A673 (cell line): Measurements from ENCODE around the gene EFTUD2. TPM values are rescaled to one million over a fixed set of nuclear protein-coding genes. Genes with fewer than 3 reads are reported as not detected.

Experiments
- BruUV-seq: library from RNA; stranded (reverse); fragments of 400-500 nt; replicated peaks from 2 replicates; lab custom pipeline; 2021; lab: Mats Ljungman, UMichigan
- CTCF ChIA-PET: fragments of 300-600 bp; sonication (Branson Sonifier 250); formaldehyde crosslinking; loops from one replicate; lab custom pipeline; 2022; ENCODE audit warnings: antibody characterized with exemption; lab: Charles Lee
- POLR2A ChIA-PET: fragments of 300-600 bp; sonication (Branson Sonifier 250); formaldehyde crosslinking; loops from one replicate; lab custom pipeline; 2022; ENCODE audit warnings: antibody characterized with exemption; ENCODE audit not compliant: low non-redundant PET; lab: Charles Lee
- DNase-seq: peaks from one replicate; pipeline ENCODE4 v3.0.0-alpha.2; 2015; ENCODE audit warnings: low spot score
- H3K27ac ChIP-seq: fragments of 200-600 bp; sonication (generic); 2 replicates; pipeline ENCODE4 v1.5.1; 2016; ENCODE audit warnings: mixed run types, low read depth, mild to moderate bottlenecking, mixed read lengths, antibody characterized with exemption, low read length; ENCODE audit not compliant: poor library complexity, severe bottlenecking
- H3K27me3 ChIP-seq: fragments of 200-600 bp; sonication (generic); replicated peaks from 2 replicates; pipeline ENCODE4 v1.6.1; 2017; ENCODE audit warnings: mixed run types, low read depth, mild to moderate bottlenecking, mixed read lengths, antibody characterized with exemption, low read length; ENCODE audit not compliant: insufficient read depth, poor library complexity
- H3K36me3 ChIP-seq: fragments of 200-600 bp; sonication (generic); 2 replicates; pipeline ENCODE4 v1.6.1; 2016; ENCODE audit warnings: mixed run types, mild to moderate bottlenecking, mixed read lengths, antibody characterized with exemption, low read length; ENCODE audit not compliant: insufficient read depth, poor library complexity, severe bottlenecking
- H3K4me1 ChIP-seq: fragments of 200-600 bp; sonication (generic); 2 replicates; pipeline ENCODE4 v1.6.1; 2017; ENCODE audit warnings: mixed run types, mild to moderate bottlenecking, mixed read lengths, antibody characterized with exemption, low read length; ENCODE audit not compliant: insufficient read depth, poor library complexity, severe bottlenecking
- H3K4me3 ChIP-seq: fragments of 200-600 bp; sonication (generic); 2 replicates; pipeline ENCODE4 v1.5.1; 2016; ENCODE audit warnings: low read depth, mixed run types, mild to moderate bottlenecking, mixed read lengths, low read length; ENCODE audit not compliant: poor library complexity, severe bottlenecking
- H3K9me3 ChIP-seq: fragments of 200-600 bp; sonication (generic); 2 replicates; pipeline ENCODE4 v1.6.1; 2016; ENCODE audit warnings: mixed run types, low read depth, mild to moderate bottlenecking, mixed read lengths, antibody characterized with exemption, low read length; ENCODE audit not compliant: poor library complexity, severe bottlenecking
- CTCF ChIP-seq: fragments of 300-800, 200-600 bp; sonication (generic); conservative IDR thresholded peaks from 2 replicates; pipeline ENCODE4 v1.5.1; 2017; ENCODE audit warnings: low read depth, mild to moderate bottlenecking, antibody characterized with exemption, low read length, moderate library complexity, mixed read lengths
- EZH2 ChIP-seq: fragments of 200-600 bp; sonication (generic); IDR thresholded peaks from 2 replicates; pipeline ENCODE4 v1.6.1; 2017; ENCODE audit warnings: borderline replicate concordance, low read depth, mild to moderate bottlenecking, mixed read lengths, antibody characterized with exemption, low read length; ENCODE audit not compliant: poor library complexity, severe bottlenecking
- intact Hi-C: fragments of 100-400 bp; cut with micrococcal nuclease; formaldehyde crosslinking; loops from one replicate; pipeline ENCODE4 v1.10.0; 2022; ENCODE audit not compliant: unreplicated experiment
- total RNA-seq: library from RNA; stranded (reverse); gene quantifications from 2 replicates; pipeline ENCODE4 v1.2.3, GENCODE V29; 2021

The EFTUD2 gene
- total RNA-seq, 1 experiment from 2014 or later, result 144 TPM

GRCh38 chr17:44922136-44922535, 22.9 kb upstream of the EFTUD2 start:
- H3K27ac ChIP-seq, result no peak overlapping the region
- intact Hi-C loops, result no loop called here
- no TSS peak for BruUV-seq
- H3K36me3 ChIP-seq, result peaks cover 4% of the 10 kb centered on the region
- no peaks in the 10 kb centered on the region for H3K4me1 ChIP-seq
- H3K27me3 ChIP-seq, result no peaks in the 10 kb centered on the region
- TF ChIP-seq CTCF (no peak), EZH2 (no peak)
- ChIA-PET POLR2A (no interaction called here), CTCF (no interaction called here)
- no peak overlapping the region for H3K4me3 ChIP-seq
- DNase-seq, result no peak
- no peaks in the 10 kb centered on the region for H3K9me3 ChIP-seq

GRCh38 chr17:44921122-44921882, 22.1 kb upstream of the EFTUD2 start:
- BruUV-seq, result no TSS peak
- intact Hi-C loops, result loop anchor here (2.0 kb wide), 1 partner anchor 99 kb away; no protein-coding TSS in a partner anchor
- Histone ChIP-seq H3K4me3 (no peak overlapping the region), H3K27ac (no peak overlapping the region), H3K27me3 (no peaks in the 10 kb centered on the region), H3K4me1 (no peaks in the 10 kb centered on the region), H3K9me3 (no peaks in the 10 kb centered on the region), H3K36me3 (no peaks in the 10 kb centered on the region)
- CTCF ChIA-PET, result interaction anchor here (0.5 to 1.5 kb wide), 2 partner anchors 12 to 99 kb away, joined by 3 to 7 read pairs; no protein-coding TSS in a partner anchor
- DNase-seq, result no peak
- TF ChIP-seq CTCF, result no peak
- TF ChIP-seq EZH2, result no peak
- POLR2A ChIA-PET, result no interaction called here

GRCh38 chr17:44920565-44920940, 21.3 kb upstream of the EFTUD2 start:
- Histone ChIP-seq H3K4me3 (no peak overlapping the region), H3K36me3 (no peaks in the 10 kb centered on the region), H3K27ac (no peak overlapping the region), H3K27me3 (no peaks in the 10 kb centered on the region), H3K9me3 (no peaks in the 10 kb centered on the region), H3K4me1 (no peaks in the 10 kb centered on the region)
- ChIA-PET CTCF (interaction anchor here (0.5 to 1.5 kb wide), 5 partner anchors 11 to 104 kb away, joined by 3 to 7 read pairs (median 5); partner anchors contain the start of gene C1QL1), POLR2A (no interaction called here)
- DNase-seq, result no peak
- TF ChIP-seq EZH2 (no peak), CTCF (no peak)
- intact Hi-C loops, result loop anchor here (2.0 kb wide), 1 partner anchor 100 kb away; no protein-coding TSS in a partner anchor
- BruUV-seq, result no TSS peak
